Mucosa of descending colon (tissue), 3 donors: Measurements from ENCODE around the gene ANKRD44. TPM values are rescaled to one million over a fixed set of nuclear protein-coding genes. Genes with fewer than 3 reads are reported as not detected.

Source experiments
- ATAC-seq: fragments of 200-7000 bp; cut with Tn5 transposase; one replicate; pipeline ENCODE4 v1.9.1; 2020; ENCODE audit warnings: mild to moderate bottlenecking, moderate library complexity
- DNase-seq, 3 donors: peaks; one replicate each; pipeline ENCODE4 v3.0.0-alpha.2; 2020
- H3K36me3 ChIP-seq: fragments of 200-600 bp; one replicate; pipeline ENCODE4 v1.8.0; 2021; ENCODE audit warnings: low read depth, mild to moderate bottlenecking
- H3K4me1 ChIP-seq: fragments of 200-600 bp; one replicate; pipeline ENCODE4 v1.8.0; 2021; ENCODE audit warnings: low read depth, mild to moderate bottlenecking
- H3K4me3 ChIP-seq: fragments of 200-600 bp; one replicate; pipeline ENCODE4 v1.8.0; 2021; ENCODE audit warnings: mild to moderate bottlenecking
- H3K9me3 ChIP-seq: fragments of 200-600 bp; one replicate; pipeline ENCODE4 v1.8.0; 2021; ENCODE audit warnings: mild to moderate bottlenecking
- CTCF ChIP-seq: fragments of 200-600 bp; IDR thresholded peaks from one replicate; pipeline ENCODE4 v1.8.0; 2022; ENCODE audit warnings: antibody characterized with exemption, mild to moderate bottlenecking
- intact Hi-C, 2 donors: fragments of 100-400 bp; cut with DNase I in 1 of 2; cut with micrococcal nuclease in 1 of 2; formaldehyde crosslinking; loops; one replicate each; pipeline versions ENCODE4 v1.11.0 to v1.11.1; 2022; cut with DNase I, micrococcal nuclease
- total RNA-seq, 3 donors: library from RNA; stranded (reverse); fragmentation: NEBNext Ultra II Directional in 2 of 3; extraction: Animal tissue kit (Norgen Biotek cat#: 25700) in 2 of 3; gene quantifications; one replicate each; pipeline versions ENCODE4 v1.2.1 to v1.2.4, GENCODE V29; 2021 to 2023
- donor health status: DM: no; HTN: no; CAD: no; lungs with moderate emphysema.
- donor health status: DM: no; HTN: no; CAD: no.
- donor health status: DM: no; HTN: yes; CAD: no.

Gene ANKRD44
- total RNA-seq, 3 donors from 2014 or later, result 9.7 to 25.7 (median 13.7) TPM

DNA sequence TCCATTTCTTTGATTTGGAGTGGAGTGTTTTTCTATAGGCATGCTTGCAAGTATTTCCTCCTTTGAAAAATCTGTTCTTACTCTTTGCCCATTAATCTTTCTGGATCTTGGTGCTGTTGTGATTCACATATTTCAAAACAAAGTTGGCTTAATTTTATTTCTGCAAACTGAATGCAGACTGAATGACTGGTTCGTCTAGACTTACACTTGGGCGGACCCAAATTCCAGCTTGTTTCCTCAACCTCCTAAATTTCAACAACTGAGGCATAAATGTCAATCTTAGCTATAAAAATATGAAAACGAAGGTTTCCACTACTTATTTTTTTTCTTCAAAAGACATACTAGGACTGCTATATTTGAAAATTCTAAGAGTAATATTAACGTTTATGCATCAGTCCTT is 59.0 kb downstream of the ANKRD44 start:
- Histone ChIP-seq H3K4me3 (no peak overlapping the region), H3K9me3 (no peaks in the 10 kb centered on the region), H3K36me3 (no peaks in the 10 kb centered on the region), H3K4me1 (no peaks in the 10 kb centered on the region)
- intact Hi-C loops, result no loop called here
- DNase-seq (no peak), ATAC-seq (no peak)
- TF ChIP-seq CTCF, result no peak

DNA sequence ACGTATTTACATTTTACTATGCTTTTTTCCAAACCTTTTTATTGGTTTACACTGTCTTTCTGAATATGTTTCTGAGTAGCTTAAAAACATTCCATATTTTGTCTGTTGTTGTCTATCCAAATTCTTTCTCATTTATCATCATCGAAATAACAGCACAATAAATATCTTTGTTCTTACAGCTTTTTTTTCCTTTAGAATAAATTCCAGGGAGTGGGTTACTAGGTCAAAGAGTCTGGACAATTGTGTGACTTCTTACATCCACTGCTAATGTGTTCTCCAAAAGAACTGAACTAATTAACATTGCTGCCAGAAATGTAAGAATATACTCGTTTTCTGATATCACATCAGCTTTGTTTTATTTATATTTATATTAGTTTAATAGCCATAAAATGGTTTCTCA is 59.4 kb downstream of the ANKRD44 start:
- ATAC-seq (no peak), DNase-seq (no peak)
- TF ChIP-seq CTCF, result no peak
- no peaks in the 10 kb centered on the region for H3K36me3 ChIP-seq
- intact Hi-C loops, result no loop called here
- H3K4me1 ChIP-seq, result no peaks in the 10 kb centered on the region
- H3K4me3 ChIP-seq, result no peak overlapping the region
- no peaks in the 10 kb centered on the region for H3K9me3 ChIP-seq

DNA sequence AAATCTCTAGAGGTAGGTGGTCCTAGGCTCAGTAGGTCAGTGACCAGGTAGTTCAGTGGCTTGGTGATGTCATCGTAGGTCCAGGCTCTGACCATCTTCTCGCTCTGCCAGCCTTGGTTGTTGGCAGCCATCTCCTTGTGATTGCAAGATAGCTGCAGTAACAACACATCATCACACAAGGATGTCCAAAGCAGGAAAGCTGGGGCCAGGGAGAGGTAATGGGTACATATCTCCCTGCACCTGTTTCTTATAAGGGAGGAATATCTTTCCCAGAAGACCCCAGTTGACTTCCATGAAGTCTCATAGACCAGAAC is 60.5 kb downstream of the ANKRD44 start:
- Histone ChIP-seq H3K36me3 (no peaks in the 10 kb centered on the region), H3K4me3 (no peak overlapping the region), H3K9me3 (no peaks in the 10 kb centered on the region), H3K4me1 (no peaks in the 10 kb centered on the region)
- ATAC-seq, result no peak
- TF ChIP-seq CTCF, result no peak
- no peak for DNase-seq
- intact Hi-C loops, result no loop called here

DNA sequence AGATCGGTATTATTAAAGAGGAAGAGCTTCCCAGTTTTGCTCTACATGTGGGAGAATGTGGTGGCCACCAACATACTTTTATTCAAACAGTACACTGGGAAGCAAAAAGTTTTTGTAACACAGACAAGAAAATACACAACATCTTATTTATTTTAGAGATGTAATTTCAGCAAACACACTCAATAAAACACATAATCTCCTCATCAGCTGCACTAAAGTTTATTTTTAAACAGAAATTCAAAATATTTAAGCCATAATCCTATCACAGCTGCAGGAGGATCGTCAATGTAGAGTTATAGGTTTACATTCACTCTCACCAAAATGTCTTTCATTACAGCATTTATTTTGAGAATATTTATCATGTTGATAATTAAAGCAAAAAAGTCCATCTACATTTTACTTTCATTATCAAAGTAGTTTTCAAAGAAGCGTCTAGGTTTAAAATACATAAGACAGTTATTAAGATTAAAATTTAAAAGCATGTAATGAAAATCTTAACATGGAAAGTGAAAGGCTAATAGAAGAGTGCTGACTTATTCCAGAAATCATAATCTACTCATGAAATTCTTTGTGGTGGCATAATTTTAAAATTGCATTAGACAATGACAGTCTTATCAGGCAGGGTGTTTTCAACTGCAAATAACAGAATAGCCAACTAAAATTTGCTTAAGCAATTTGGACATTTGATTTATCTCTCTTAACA is 61.0 kb downstream of the ANKRD44 start:
- no peak for ATAC-seq
- intact Hi-C loops, result no loop called here
- no peak for TF ChIP-seq CTCF
- H3K36me3 ChIP-seq, result no peaks in the 10 kb centered on the region
- H3K4me3 ChIP-seq, result no peak overlapping the region
- no peaks in the 10 kb centered on the region for H3K4me1 ChIP-seq
- DNase-seq, result no peak
- H3K9me3 ChIP-seq, result no peaks in the 10 kb centered on the region

DNA sequence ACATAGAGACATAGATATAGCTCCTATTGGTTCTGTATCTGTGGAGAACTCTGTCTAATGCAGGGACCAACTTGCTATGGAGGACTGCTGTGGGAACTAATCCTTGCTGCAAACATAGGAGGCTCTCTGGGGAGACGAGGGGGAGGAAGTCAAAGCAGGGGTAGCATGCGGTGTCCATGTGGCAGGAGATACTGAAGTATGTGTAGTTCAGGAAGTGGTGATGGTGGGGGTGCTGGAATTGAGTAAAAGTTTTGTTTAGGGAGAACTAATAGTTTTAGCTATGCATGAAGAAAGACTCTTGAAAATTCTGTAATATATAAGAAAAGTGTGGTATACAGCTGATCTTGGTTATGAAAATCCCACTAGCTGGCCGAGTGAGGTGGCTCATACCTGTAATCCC is 62.0 kb downstream of the ANKRD44 start:
- DNase-seq, result peak in 1 of 3 donors; percentile 35
- ATAC-seq, result peak; percentile 55
- Histone ChIP-seq H3K9me3 (no peaks in the 10 kb centered on the region), H3K4me3 (no peak overlapping the region), H3K4me1 (no peaks in the 10 kb centered on the region), H3K36me3 (no peaks in the 10 kb centered on the region)
- intact Hi-C loops, result no loop called here
- no peak for TF ChIP-seq CTCF

GRCh38 chr2:197248001-197248401 is 62.6 kb downstream of the ANKRD44 start:
- DNase-seq (no peak), ATAC-seq (no peak)
- no peak for TF ChIP-seq CTCF
- no peaks in the 10 kb centered on the region for H3K9me3 ChIP-seq
- no peaks in the 10 kb centered on the region for H3K4me1 ChIP-seq
- intact Hi-C loops, result no loop called here
- no peak overlapping the region for H3K4me3 ChIP-seq
- no peaks in the 10 kb centered on the region for H3K36me3 ChIP-seq
